Osteocyte (in vitro differentiated cells): ENCODE measurements around the gene TRIM66. TPM values are rescaled to one million over a fixed set of nuclear protein-coding genes. Genes with fewer than 3 reads are reported as not detected.
A peak's percentile ranks its signal among the peaks of the same experiment; 100 is the strongest.

ENCODE experiments used
- DNase-seq: peaks from one replicate; pipeline ENCODE4 v3.0.0; 2021; ENCODE audit warnings: mixed read lengths; ENCODE audit not compliant: unreplicated experiment; ENCODE audit errors: extremely low spot score
- H3K27ac Mint-ChIP-seq: one replicate; pipeline ENCODE4 v1.8.0; 2021; ENCODE audit warnings: mild to moderate bottlenecking, mixed read lengths; ENCODE audit not compliant: unreplicated experiment
- H3K27me3 Mint-ChIP-seq: one replicate; pipeline ENCODE4 v1.8.0; 2021; ENCODE audit warnings: mixed read lengths; ENCODE audit not compliant: unreplicated experiment
- H3K36me3 Mint-ChIP-seq: one replicate; pipeline ENCODE4 v1.8.0; 2021; ENCODE audit warnings: mixed read lengths; ENCODE audit not compliant: unreplicated experiment
- H3K4me1 Mint-ChIP-seq: one replicate; pipeline ENCODE4 v1.8.0; 2021; ENCODE audit warnings: mixed read lengths; ENCODE audit not compliant: unreplicated experiment
- H3K4me3 Mint-ChIP-seq: one replicate; pipeline ENCODE4 v1.8.0; 2021; ENCODE audit warnings: mild to moderate bottlenecking, moderate library complexity, mixed read lengths; ENCODE audit not compliant: unreplicated experiment
- H3K9me3 Mint-ChIP-seq: one replicate; pipeline ENCODE4 v1.8.0; 2021; ENCODE audit warnings: mixed read lengths; ENCODE audit not compliant: unreplicated experiment
- total RNA-seq: library from RNA; stranded (reverse); gene quantifications from 2 replicates; pipeline ENCODE4 v1.2.1, GENCODE V29; 2021
- TF ChIP-seq, protein P1 (sequence below): fragments of 200-600 bp; sonication (generic); IDR thresholded peaks from 2 replicates; pipeline ENCODE4 v1.5.0; 2021; ENCODE audit warnings: antibody characterized with exemption, mild to moderate bottlenecking, moderate library complexity

The TRIM66 gene
- total RNA-seq, 1 donor from 2014 or later = 10.0 TPM

DNA sequence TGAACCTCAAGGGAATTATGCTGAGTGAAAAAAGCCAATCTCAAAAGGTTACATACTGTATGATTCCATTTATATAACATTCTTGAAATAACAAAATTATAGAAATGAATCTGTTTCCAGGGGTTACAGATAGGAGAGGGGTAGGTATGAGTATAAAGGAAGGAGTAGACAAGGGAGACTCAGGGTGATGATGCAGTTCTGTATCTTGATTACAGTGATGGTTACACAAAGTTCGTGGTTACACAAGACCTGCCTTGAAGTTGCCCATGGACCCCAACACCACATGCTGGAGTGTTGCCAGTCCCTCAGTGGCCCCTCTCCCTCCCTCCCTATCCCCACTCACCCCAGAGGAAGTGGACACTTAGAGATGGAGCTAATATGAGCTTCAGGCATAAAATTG, 108.7 kb downstream of the TRIM66 start:
- no peak for DNase-seq
- no peaks in the 10 kb centered on the region for H3K4me1 Mint-ChIP-seq
- peaks cover 6% of the 10 kb centered on the region for H3K9me3 Mint-ChIP-seq
- no peak overlapping the region for H3K4me3 Mint-ChIP-seq
- peaks cover 20% of the 10 kb centered on the region for H3K27me3 Mint-ChIP-seq
- TF ChIP-seq, protein P1, sequence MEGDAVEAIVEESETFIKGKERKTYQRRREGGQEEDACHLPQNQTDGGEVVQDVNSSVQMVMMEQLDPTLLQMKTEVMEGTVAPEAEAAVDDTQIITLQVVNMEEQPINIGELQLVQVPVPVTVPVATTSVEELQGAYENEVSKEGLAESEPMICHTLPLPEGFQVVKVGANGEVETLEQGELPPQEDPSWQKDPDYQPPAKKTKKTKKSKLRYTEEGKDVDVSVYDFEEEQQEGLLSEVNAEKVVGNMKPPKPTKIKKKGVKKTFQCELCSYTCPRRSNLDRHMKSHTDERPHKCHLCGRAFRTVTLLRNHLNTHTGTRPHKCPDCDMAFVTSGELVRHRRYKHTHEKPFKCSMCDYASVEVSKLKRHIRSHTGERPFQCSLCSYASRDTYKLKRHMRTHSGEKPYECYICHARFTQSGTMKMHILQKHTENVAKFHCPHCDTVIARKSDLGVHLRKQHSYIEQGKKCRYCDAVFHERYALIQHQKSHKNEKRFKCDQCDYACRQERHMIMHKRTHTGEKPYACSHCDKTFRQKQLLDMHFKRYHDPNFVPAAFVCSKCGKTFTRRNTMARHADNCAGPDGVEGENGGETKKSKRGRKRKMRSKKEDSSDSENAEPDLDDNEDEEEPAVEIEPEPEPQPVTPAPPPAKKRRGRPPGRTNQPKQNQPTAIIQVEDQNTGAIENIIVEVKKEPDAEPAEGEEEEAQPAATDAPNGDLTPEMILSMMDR = no peak
- H3K36me3 Mint-ChIP-seq = no peaks in the 10 kb centered on the region
- no peak overlapping the region for H3K27ac Mint-ChIP-seq

DNA sequence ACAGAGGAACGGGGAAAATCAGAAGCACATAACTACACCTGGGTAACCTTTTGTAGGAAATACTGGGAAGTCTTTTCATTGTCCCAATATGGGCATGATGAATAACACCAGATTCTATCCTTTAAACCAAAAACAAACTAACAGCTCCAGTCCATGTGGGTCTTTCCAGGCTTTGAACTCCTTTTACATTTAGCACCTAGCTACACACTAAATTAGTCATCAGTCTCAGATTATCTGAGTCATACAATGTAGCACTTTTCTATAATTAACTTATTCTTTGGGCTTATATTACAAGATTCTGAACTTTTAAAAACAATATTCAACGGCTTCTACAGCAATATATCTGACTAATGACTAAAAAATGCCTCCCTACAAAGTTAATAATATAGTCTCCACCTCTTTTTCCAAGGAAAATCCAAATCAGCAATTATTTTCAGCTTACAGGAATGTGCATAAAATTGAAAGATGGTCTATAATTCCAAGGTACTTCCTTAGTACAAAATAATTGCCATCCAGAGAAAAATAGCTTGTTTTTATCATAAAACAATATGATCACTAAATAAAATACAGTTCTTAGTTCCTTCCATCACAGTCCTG, 114.8 kb downstream of the TRIM66 start:
- H3K36me3 Mint-ChIP-seq = no peaks in the 10 kb centered on the region
- H3K9me3 Mint-ChIP-seq = no peaks in the 10 kb centered on the region
- no peak overlapping the region for H3K4me3 Mint-ChIP-seq
- TF ChIP-seq, protein P1 = no peak
- H3K27ac Mint-ChIP-seq = no peak overlapping the region
- peaks cover 39% of the 10 kb centered on the region for H3K27me3 Mint-ChIP-seq
- peaks cover 9% of the 10 kb centered on the region for H3K4me1 Mint-ChIP-seq
- no peak for DNase-seq

DNA sequence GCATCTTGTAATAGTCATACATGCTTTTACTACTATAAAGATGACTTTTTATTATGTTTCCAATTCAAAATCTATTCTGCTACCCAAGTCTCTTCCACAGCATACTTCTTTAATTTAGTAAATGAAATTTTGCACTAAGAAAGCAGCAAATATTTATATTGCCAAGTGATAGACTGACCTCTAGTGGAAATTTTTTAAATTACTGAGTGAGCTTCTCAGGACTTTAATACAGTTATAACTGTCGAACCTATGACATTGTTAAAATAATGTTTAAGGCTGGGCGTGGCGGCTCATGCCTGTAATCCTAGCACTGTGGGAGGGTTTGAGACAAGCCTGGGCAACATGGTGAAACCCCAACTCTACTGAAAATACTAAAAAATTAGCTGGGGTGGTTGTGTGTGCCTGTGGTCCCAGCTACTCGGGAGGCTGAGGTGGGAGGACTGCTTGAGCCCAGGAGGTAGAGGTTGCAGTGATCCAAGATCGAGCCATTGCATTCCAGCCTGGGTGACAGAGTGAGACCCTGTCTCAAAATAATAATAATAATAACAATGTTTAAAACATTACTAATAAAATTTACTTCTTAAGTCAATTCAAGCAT, 115.8 kb downstream of the TRIM66 start:
- Mint-ChIP-seq H3K27me3 (peaks cover 47% of the 10 kb centered on the region), H3K36me3 (no peaks in the 10 kb centered on the region), H3K9me3 (peaks cover 7% of the 10 kb centered on the region), H3K4me3 (no peak overlapping the region), H3K27ac (no peak overlapping the region), H3K4me1 (peaks cover 9% of the 10 kb centered on the region)
- TF ChIP-seq, protein P1 = peak; percentile 74
- DNase-seq = no peak

DNA sequence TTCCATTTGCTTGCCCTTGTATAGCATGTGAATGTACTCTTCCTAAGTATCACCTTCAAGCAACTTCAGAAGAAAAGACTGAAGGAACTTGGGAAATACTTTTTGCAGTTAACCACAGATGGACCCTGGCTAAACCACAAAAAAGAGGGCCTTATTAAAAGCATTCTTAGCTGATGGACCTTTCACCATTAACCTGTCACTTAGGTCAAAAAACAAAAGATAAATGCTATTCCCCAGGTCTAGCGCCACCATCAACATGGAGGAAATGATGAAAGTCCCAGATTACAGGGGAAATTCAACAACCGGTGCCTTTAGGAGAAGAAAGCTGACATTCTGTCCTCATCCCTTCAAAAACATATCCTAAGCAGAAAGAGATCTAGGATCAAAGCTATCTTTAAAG, 117.9 kb downstream of the TRIM66 start:
- TF ChIP-seq, protein P1 = no peak
- Mint-ChIP-seq H3K4me3 (no peak overlapping the region), H3K4me1 (peaks cover 9% of the 10 kb centered on the region), H3K9me3 (peaks cover 16% of the 10 kb centered on the region), H3K27ac (no peak overlapping the region), H3K36me3 (no peaks in the 10 kb centered on the region), H3K27me3 (peaks cover 54% of the 10 kb centered on the region)
- no peak for DNase-seq

Other genes with a start within 250 kb of the TRIM66 start
- gene STK33, start 88.4 kb downstream of the TRIM66 start, total RNA-seq = 0.65 and 1.3 TPM in 2 replicates
- 750 and 815 TPM in 2 replicates for gene RPL27A, start 127 bp upstream of the TRIM66 start, total RNA-seq
- gene AKIP1, start 228.5 kb upstream of the TRIM66 start, total RNA-seq = 28.8 and 32.6 TPM in 2 replicates